Naive thymus-derived CD4-positive, alpha-beta T cell (primary cell): ENCODE data around the gene TKT. TPM values are rescaled to one million over a fixed set of nuclear protein-coding genes. Genes with fewer than 3 reads are reported as not detected.

Experiments
- ATAC-seq: fragments of 150-1000 bp; cut with Tn5 transposase; 2 replicates; pipeline ENCODE4 v1.10.0; 2021; ENCODE audit warnings: mild to moderate bottlenecking, moderate library complexity
- CTCF ChIA-PET: fragments of 350-600 bp; sonication (Branson Sonifier 250); formaldehyde crosslinking; loops from one replicate; lab custom pipeline; 2021; ENCODE audit warnings: antibody characterized with exemption; lab: Charles Lee
- POLR2A ChIA-PET: fragments of 350-600 bp; sonication (Branson Sonifier 250); formaldehyde crosslinking; loops from one replicate; lab custom pipeline; 2021; ENCODE audit warnings: antibody characterized with exemption, inconsistent platforms; lab: Charles Lee
- DNase-seq, 9 donors: peaks; one replicate each; pipeline versions ENCODE4 v3.0.0 to v3.0.0-alpha.2; 2020 to 2022; ENCODE audit warnings: mixed read lengths in 1 of 9
- H3K27ac ChIP-seq: one replicate; pipeline ENCODE4 v1.7.0; 2013; ENCODE audit warnings: mild to moderate bottlenecking, low read depth, low read length, moderate library complexity
- H3K27me3 ChIP-seq, 2 donors: one replicate each; pipeline ENCODE4 v1.7.0; 2013; ENCODE audit warnings: low read length in 2 of 2, mild to moderate bottlenecking in 2 of 2, moderate library complexity in 2 of 2; ENCODE audit not compliant: control insufficient read depth in 2 of 2, insufficient read depth in 2 of 2
- H3K36me3 ChIP-seq, 3 experiments: 1 replicate in 2 of 3; 2 replicates in 1 of 3; pipeline ENCODE4 v1.7.0; 2013; ENCODE audit warnings: low read length in 3 of 3, mild to moderate bottlenecking in 3 of 3, moderate library complexity in 1 of 3; ENCODE audit not compliant: insufficient read depth in 3 of 3, control insufficient read depth in 2 of 3
- H3K4me1 ChIP-seq, 2 donors: one replicate each; pipeline ENCODE4 v1.7.0; 2013; ENCODE audit warnings: low read length in 2 of 2, mild to moderate bottlenecking in 2 of 2, moderate library complexity in 1 of 2; ENCODE audit not compliant: control insufficient read depth in 2 of 2, insufficient read depth in 2 of 2
- H3K4me3 ChIP-seq: 2 replicates; pipeline ENCODE4 v1.7.0; 2013; ENCODE audit warnings: mild to moderate bottlenecking, low read length
- H3K9me3 ChIP-seq, 3 experiments: 1 replicate in 2 of 3; 2 replicates in 1 of 3; pipeline ENCODE4 v1.7.0; 2013; ENCODE audit warnings: low read length in 3 of 3; ENCODE audit not compliant: control insufficient read depth in 2 of 3
- H3K27ac Mint-ChIP-seq, 9 donors: one replicate each; pipeline ENCODE4 v1.8.0; 2020 to 2022; ENCODE audit warnings: mixed read lengths in 9 of 9, mild to moderate bottlenecking in 8 of 9, moderate library complexity in 5 of 9, inconsistent platforms in 2 of 9
- H3K27me3 Mint-ChIP-seq, 5 donors: one replicate each; pipeline ENCODE4 v1.8.0; 2021 to 2022; ENCODE audit warnings: mixed read lengths in 5 of 5, mild to moderate bottlenecking in 1 of 5
- H3K36me3 Mint-ChIP-seq, 5 donors: one replicate each; pipeline ENCODE4 v1.8.0; 2020 to 2022; ENCODE audit warnings: mixed read lengths in 5 of 5, mild to moderate bottlenecking in 3 of 5, inconsistent platforms in 1 of 5
- H3K4me1 Mint-ChIP-seq, 7 donors: one replicate each; pipeline ENCODE4 v1.8.0; 2020 to 2022; ENCODE audit warnings: mixed read lengths in 7 of 7, mild to moderate bottlenecking in 3 of 7, inconsistent platforms in 1 of 7
- H3K4me3 Mint-ChIP-seq, 10 donors: one replicate each; pipeline ENCODE4 v1.8.0; 2020 to 2022; ENCODE audit warnings: mild to moderate bottlenecking in 10 of 10, mixed read lengths in 10 of 10, moderate library complexity in 6 of 10, inconsistent platforms in 2 of 10
- H3K9me3 Mint-ChIP-seq, 11 donors: one replicate each; pipeline ENCODE4 v1.8.0; 2020 to 2022; ENCODE audit warnings: mixed read lengths in 11 of 11, mild to moderate bottlenecking in 4 of 11, inconsistent platforms in 1 of 11, moderate library complexity in 1 of 11
- intact Hi-C, 2 donors: fragments of 100-400 bp; cut with micrococcal nuclease; formaldehyde crosslinking; loops; one replicate each; pipeline ENCODE4 v1.15.1; 2023
- polyA plus RNA-seq, 2 donors: library from polyadenylated mRNA; unstranded; fragments of 300-500 nt; fragmentation: Illumina TruSeq; gene quantifications; one replicate each; pipeline ENCODE4 v1.2.3, GENCODE V29; 2021
- total RNA-seq, 6 experiments: library from RNA in 5 of 6; stranded (reverse) in 5 of 6; gene quantifications; 1 replicate in 5 of 6; 2 replicates in 1 of 6; pipeline ENCODE4 v1.2.3 and lab custom pipeline; 2021 to 2026

Gene TKT
- total and polyA plus RNA-seq, 7 experiments from 2014 or later = 60.7 to 333 (median 91.7) TPM

DNA sequence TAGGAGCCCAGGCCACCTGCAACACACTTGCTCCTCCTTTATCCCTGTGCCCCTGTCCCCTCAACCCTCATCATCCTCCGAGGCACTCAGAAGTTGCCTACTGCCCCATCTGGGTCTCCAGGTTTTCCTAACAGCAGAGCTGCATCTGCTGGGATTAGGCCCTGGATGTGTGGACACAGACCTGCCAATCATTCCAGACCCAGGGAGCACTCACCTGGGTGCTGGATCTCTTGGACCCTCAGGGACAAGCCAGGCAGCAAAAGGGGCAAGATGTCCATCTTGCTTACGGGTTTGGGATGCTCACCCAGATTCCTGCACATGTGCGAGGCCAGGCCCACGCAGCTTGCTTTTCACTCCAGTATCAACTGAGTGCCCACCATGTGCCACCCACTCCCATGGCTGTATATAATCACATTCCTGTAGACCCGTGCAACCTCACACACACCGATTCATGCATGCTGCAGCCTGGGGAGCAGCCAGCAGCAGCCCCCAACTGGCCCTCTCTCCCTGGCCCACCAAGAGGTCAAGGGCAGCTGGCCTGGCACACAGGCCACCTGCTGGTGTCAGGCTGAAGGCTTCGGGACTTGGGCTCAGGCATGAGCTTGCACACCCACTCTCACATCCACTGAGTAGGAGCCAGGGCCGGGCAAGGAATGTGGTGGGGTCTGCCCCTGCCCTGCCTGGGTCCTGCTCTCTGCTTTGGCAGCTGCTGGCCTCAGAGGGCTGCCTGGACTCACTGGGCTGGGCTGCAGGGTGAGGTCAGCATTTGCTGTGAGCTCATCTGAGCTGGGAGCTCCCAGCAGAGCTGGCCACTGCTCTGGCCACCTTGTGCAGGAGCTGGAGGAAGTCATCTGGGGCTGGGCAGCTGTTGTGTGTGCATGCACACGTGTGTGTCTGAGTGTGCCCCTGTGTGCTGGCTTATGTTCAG is 79.9 kb downstream of the TKT start:
- peaks cover 0 to 19% (median 3%) of the 10 kb centered on the region in 5 donors for H3K36me3 Mint-ChIP-seq
- no peak overlapping the region for H3K4me3 Mint-ChIP-seq
- H3K27ac Mint-ChIP-seq = peak overlapping the region in 1 of 9 donors; percentile 53
- ChIA-PET CTCF (no interaction called here), POLR2A (no interaction called here)
- no peak overlapping the region for H3K4me3 ChIP-seq
- no peaks in the 10 kb centered on the region for H3K4me1 ChIP-seq
- no peak overlapping the region for H3K27ac ChIP-seq
- H3K4me1 Mint-ChIP-seq = peaks cover 0 to 28% (median 7%) of the 10 kb centered on the region in 7 donors
- DNase-seq (no peak), ATAC-seq (no peak)
- intact Hi-C loops = no loop called here
- H3K36me3 ChIP-seq = peaks cover 0 to 28% (median 0%) of the 10 kb centered on the region in 3 experiments
- H3K27me3 Mint-ChIP-seq = no peaks in the 10 kb centered on the region
- H3K9me3 ChIP-seq = no peaks in the 10 kb centered on the region
- no peaks in the 10 kb centered on the region for H3K27me3 ChIP-seq
- H3K9me3 Mint-ChIP-seq = no peaks in the 10 kb centered on the region

Other genes with a start within 250 kb of the TKT start
- 10 to 100 TPM; 28.4 to 47.1 (median 39.0) TPM for gene SFMBT1, start 209.9 kb downstream of the TKT start, total RNA-seq
- 10 to 100 TPM in 1 of 2 donors, 1 to 10 TPM in 1; 9.9 to 25.3 TPM for gene SFMBT1, start 209.9 kb downstream of the TKT start, polyA plus RNA-seq
- 10 to 100 TPM; 16.0 to 32.0 (median 26.0) TPM for gene RFT1, start 125.6 kb downstream of the TKT start, total RNA-seq
- 10 to 100 TPM; 22.9 to 24.1 TPM for gene RFT1, start 125.6 kb downstream of the TKT start, polyA plus RNA-seq
- 10 to 100 TPM; 10.2 to 72.8 (median 18.7) TPM for gene PRKCD, start 94.8 kb downstream of the TKT start, total RNA-seq
- 10 to 100 TPM in 1 of 2 donors, 1 to 10 TPM in 1; 7.7 to 17.5 TPM for gene PRKCD, start 94.8 kb downstream of the TKT start, polyA plus RNA-seq
- 10 to 100 TPM; 34.0 to 51.3 (median 40.1) TPM for gene DCP1A, start 91.5 kb upstream of the TKT start, total RNA-seq
- 10 to 100 TPM; 66.1 to 68.0 TPM for gene DCP1A, start 91.5 kb upstream of the TKT start, polyA plus RNA-seq
- gene CACNA1D, start 238.6 kb upstream of the TKT start, total RNA-seq = 1 to 10 TPM in 1 of 5 experiments, under 1 TPM in 2, not detected in 2; 0.61 to 2.0 (median 0.70) TPM
- not detected for gene CACNA1D, start 238.6 kb upstream of the TKT start, polyA plus RNA-seq